Transverse colon (tissue), 4 donors: Measurements from ENCODE around the gene USP20. TPM values are rescaled to one million over a fixed set of nuclear protein-coding genes. Genes with fewer than 3 reads are reported as not detected.

ENCODE experiments used
- DNase-seq: peaks from one replicate; pipeline ENCODE4 v3.0.0-alpha.2; 2019
- H3K27ac ChIP-seq, 4 donors: fragments of 200-600 bp; sonication (generic); 2 replicates each; pipeline ENCODE4 v1.5.1; 2016 to 2018; ENCODE audit warnings: inconsistent platforms in 4 of 4
- H3K27me3 ChIP-seq: fragments of 200-600 bp; sonication (generic); 2 replicates; pipeline ENCODE4 v1.5.1; 2017; ENCODE audit warnings: inconsistent platforms
- H3K36me3 ChIP-seq, 4 donors: fragments of 200-600 bp; sonication (generic); 2 replicates each; pipeline ENCODE4 v1.5.1; 2017 to 2019; ENCODE audit warnings: inconsistent platforms in 4 of 4
- H3K4me1 ChIP-seq, 4 donors: fragments of 200-600 bp; sonication (generic); 2 replicates each; pipeline ENCODE4 v1.5.1; 2017 to 2020; ENCODE audit warnings: inconsistent platforms in 4 of 4
- H3K4me3 ChIP-seq, 4 donors: fragments of 200-600 bp; sonication (generic); 1 replicate in 1 of 4; 2 replicates in 3 of 4; pipeline versions ENCODE4 v1.5.1 to v1.6.1; 2017 to 2019; ENCODE audit warnings: inconsistent platforms in 4 of 4
- H3K9me3 ChIP-seq, 2 donors: fragments of 200-600 bp; sonication (generic); 2 replicates each; pipeline ENCODE4 v1.5.1; 2017 to 2019; ENCODE audit warnings: inconsistent platforms in 2 of 2
- EP300 ChIP-seq: sonication (generic); formaldehyde crosslinking; IDR thresholded peaks from one replicate; pipeline ENCODE4 v1.6.1; 2017; ENCODE audit warnings: antibody characterized with exemption, low read depth
- POLR2A ChIP-seq: fragments of 450-650 bp; IDR thresholded peaks from one replicate; pipeline ENCODE4 v1.6.1; 2016; ENCODE audit warnings: antibody characterized with exemption, mild to moderate bottlenecking, moderate library complexity
- POLR2AphosphoS5 ChIP-seq, 3 donors: sonication (generic); formaldehyde crosslinking; IDR thresholded peaks; one replicate each; pipeline ENCODE4 v1.6.1; 2016; ENCODE audit warnings: antibody characterized with exemption in 3 of 3
- whole genome bisulfite sequencing, 2 donors: methylation state at CpG; one replicate each; pipeline ENCODE4 v1.1.5; 2018; ENCODE audit warnings: low coverage in 1 of 2; 5-methylcytosine and 5-hydroxymethylcytosine counted together
- in situ Hi-C, 4 donors: fragments of 200-750 bp; cut with MboI; loops; one replicate each; pipeline versions ENCODE4 v1.15.0 to v1.15.1; 2017; ENCODE audit warnings: low sequenced_read_pairs in 3 of 4, low pct_ligation_motif_present in 1 of 4, low pct_unique_long_range_greater_than_20kb in 1 of 4
- intact Hi-C: fragments of 100-400 bp; cut with DNase I; formaldehyde crosslinking; loops from one replicate; pipeline ENCODE4 v1.15.1; 2023; ENCODE audit warnings: low total_unique reads
- total RNA-seq, 4 donors: library from RNA; depleted of rRNA; stranded (reverse); fragments of >200 nt; gene quantifications; one replicate each; pipeline ENCODE4 v1.1.0, GENCODE V29; 2016
- TF ChIP-seq, protein P1 (sequence below), 5 experiments: fragments of 200-600 bp in 3 of 5; fragments of 450-650 bp in 2 of 5; sonication (generic) in 3 of 5; IDR thresholded peaks; 1 replicate in 2 of 5; 2 replicates in 3 of 5; pipeline ENCODE4 v1.5.1; 2016 to 2017; ENCODE audit warnings: antibody characterized with exemption in 5 of 5, inconsistent platforms in 3 of 5, mild to moderate bottlenecking in 2 of 5, moderate library complexity in 1 of 5

Gene USP20
- total RNA-seq, 4 donors from 2014 or later: 18.3 to 40.0 (median 25.3) TPM

GRCh38 chr9:129865668-129866320 is 30.5 kb downstream of the USP20 start:
- Histone ChIP-seq H3K27me3 (no peaks in the 10 kb centered on the region), H3K4me3 (no peak overlapping the region), H3K4me1 (no peaks in the 10 kb centered on the region), H3K36me3 (peaks cover 0 to 18% (median 6%) of the 10 kb centered on the region in 4 donors), H3K27ac (no peak overlapping the region), H3K9me3 (no peaks in the 10 kb centered on the region)
- intact Hi-C loops (no loop called here), in situ Hi-C loops (no loop called here)
- TF ChIP-seq, protein P1, sequence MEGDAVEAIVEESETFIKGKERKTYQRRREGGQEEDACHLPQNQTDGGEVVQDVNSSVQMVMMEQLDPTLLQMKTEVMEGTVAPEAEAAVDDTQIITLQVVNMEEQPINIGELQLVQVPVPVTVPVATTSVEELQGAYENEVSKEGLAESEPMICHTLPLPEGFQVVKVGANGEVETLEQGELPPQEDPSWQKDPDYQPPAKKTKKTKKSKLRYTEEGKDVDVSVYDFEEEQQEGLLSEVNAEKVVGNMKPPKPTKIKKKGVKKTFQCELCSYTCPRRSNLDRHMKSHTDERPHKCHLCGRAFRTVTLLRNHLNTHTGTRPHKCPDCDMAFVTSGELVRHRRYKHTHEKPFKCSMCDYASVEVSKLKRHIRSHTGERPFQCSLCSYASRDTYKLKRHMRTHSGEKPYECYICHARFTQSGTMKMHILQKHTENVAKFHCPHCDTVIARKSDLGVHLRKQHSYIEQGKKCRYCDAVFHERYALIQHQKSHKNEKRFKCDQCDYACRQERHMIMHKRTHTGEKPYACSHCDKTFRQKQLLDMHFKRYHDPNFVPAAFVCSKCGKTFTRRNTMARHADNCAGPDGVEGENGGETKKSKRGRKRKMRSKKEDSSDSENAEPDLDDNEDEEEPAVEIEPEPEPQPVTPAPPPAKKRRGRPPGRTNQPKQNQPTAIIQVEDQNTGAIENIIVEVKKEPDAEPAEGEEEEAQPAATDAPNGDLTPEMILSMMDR (IDR thresholded peaks at IDR 0.05): no peak
- TF ChIP-seq POLR2AphosphoS5 (IDR thresholded peaks at IDR 0.05) (no peak), EP300 (no peak), POLR2A (no peak)
- DNase-seq: no peak
- WGBS, 2 donors: 54 to 73% methylated on average over 2 to 13 of the region's 14 CpGs

GRCh38 chr9:129866394-129867135 is 31.3 kb downstream of the USP20 start:
- H3K27me3 ChIP-seq: no peaks in the 10 kb centered on the region
- in situ Hi-C loops (no loop called here), intact Hi-C loops (no loop called here)
- H3K9me3 ChIP-seq: no peaks in the 10 kb centered on the region
- no peaks in the 10 kb centered on the region for H3K4me1 ChIP-seq
- no peak overlapping the region for H3K4me3 ChIP-seq
- peak overlapping the region in 1 of 4 donors; percentile 5 for H3K27ac ChIP-seq
- no peak for DNase-seq
- whole genome bisulfite sequencing, 2 donors: 0 to 86% methylated on average over 1 to 13 of the region's 17 CpGs
- TF ChIP-seq, protein P1 (IDR thresholded peaks at IDR 0.05): no peak
- no peak for TF ChIP-seq EP300
- TF ChIP-seq POLR2A: no peak
- no peak for TF ChIP-seq POLR2AphosphoS5 (IDR thresholded peaks at IDR 0.05)
- peaks cover 0 to 12% (median 4%) of the 10 kb centered on the region in 4 donors for H3K36me3 ChIP-seq

- peaks cover 0 to 7% (median 2%) of the 10 kb centered on the region in 4 donors for H3K36me3 ChIP-seq
- in situ Hi-C loops: no loop called here
These were observed 32.1 kb downstream of the USP20 start for GRCh38 chr9:129867136-129868022.

More at GRCh38 chr9:129867136-129868022, 32.1 kb downstream of the USP20 start:
- Histone ChIP-seq H3K4me1 (no peaks in the 10 kb centered on the region), H3K27ac (peak overlapping the region in 1 of 4 donors; percentile 5), H3K4me3 (no peak overlapping the region), H3K9me3 (no peaks in the 10 kb centered on the region), H3K27me3 (no peaks in the 10 kb centered on the region)
- TF ChIP-seq POLR2A (no peak), POLR2AphosphoS5 (IDR thresholded peaks at IDR 0.05) (no peak), EP300 (no peak)
- TF ChIP-seq, protein P1 (IDR thresholded peaks at IDR 0.05): no peak
- intact Hi-C loops: no loop called here
- WGBS, 2 donors: 79% methylated on average over 17 of the region's 17 CpGs; no CpG with 5 or more reads in 1 of the 2 donors
- no peak for DNase-seq
